Airway epithelial cell (primary cell): ENCODE measurements around the gene OR52N1. TPM values are rescaled to one million over a fixed set of nuclear protein-coding genes. Genes with fewer than 3 reads are reported as not detected.

Experiments used
- total RNA-seq: library from RNA; depleted of rRNA; stranded (reverse); fragments of >200 nt; gene quantifications from 2 replicates; pipeline ENCODE4 v1.2.3, GENCODE V29; 2015

The OR52N1 gene
- not detected in 2 replicates for total RNA-seq

GRCh38 chr11:5791165-5791564 lies at the start of gene OR52N1:
TSS of gene OR52N1 (minus strand) at chr11:5791265. CDS start at chr11:5788816, 2,449 bp downstream.

GRCh38 chr11:5808500-5809121 lies 17.5 kb upstream of the OR52N1 start, which contains the start of gene OR52N2:
TSS of gene OR52N2 (plus strand) at chr11:5808924. CDS start at chr11:5820336, 11,412 bp downstream.

GRCh38 chr11:5783255-5783654 lies 7.8 kb downstream of the OR52N1 start, which contains the start of gene OR52N5:
TSS of gene OR52N5 (minus strand) at chr11:5783355. CDS start at chr11:5778634, 4,721 bp downstream.

GRCh38 chr11:5753943-5754342 lies 37.1 kb downstream of the OR52N1 start, which contains the start of gene OR52N4:
TSS of gene OR52N4 (plus strand) at chr11:5754243. CDS start at chr11:5754741, 498 bp downstream.

Other genes with a start within 250 kb of the OR52N1 start
- not detected in 2 replicates for gene OR52H1, start 242.7 kb downstream of the OR52N1 start, total RNA-seq
- not detected in 2 replicates for gene OR52B6, start 210.4 kb downstream of the OR52N1 start, total RNA-seq
- 4.7 and 5.5 TPM in 2 replicates for gene TRIM6, start 194.6 kb downstream of the OR52N1 start, total RNA-seq
- gene TRIM34, start 166.3 kb downstream of the OR52N1 start, total RNA-seq = 9.4 and 9.5 TPM in 2 replicates
- gene TRIM5, start 106.2 kb downstream of the OR52N1 start, total RNA-seq = 19.5 and 26.6 TPM in 2 replicates
- gene TRIM22, start 101.5 kb downstream of the OR52N1 start, total RNA-seq = 11.9 and 14.9 TPM in 2 replicates
- not detected in 2 replicates for gene OR56B1, start 54.8 kb downstream of the OR52N1 start, total RNA-seq
- not detected in 2 replicates for gene OR52N4, start 37.0 kb downstream of the OR52N1 start, total RNA-seq
- not detected in 2 replicates for gene OR52N5, start 7.9 kb downstream of the OR52N1 start, total RNA-seq
- not detected in 2 replicates for gene OR52N2, start 17.7 kb upstream of the OR52N1 start, total RNA-seq
- not detected in 2 replicates for gene OR52E6, start 50.6 kb upstream of the OR52N1 start, total RNA-seq
- not detected in 2 replicates for gene OR52E8, start 66.4 kb upstream of the OR52N1 start, total RNA-seq
- gene OR52E4, start 89.4 kb upstream of the OR52N1 start, total RNA-seq = not detected in 2 replicates
- gene OR52E5, start 101.9 kb upstream of the OR52N1 start, total RNA-seq = not detected in 2 replicates
- not detected in 2 replicates for gene OR56A3, start 151.0 kb upstream of the OR52N1 start, total RNA-seq
- gene OR56A5, start 177.2 kb upstream of the OR52N1 start, total RNA-seq = not detected in 2 replicates
- gene OR52L1, start 195.7 kb upstream of the OR52N1 start, total RNA-seq = not detected in 2 replicates
- gene OR56A4, start 215.7 kb upstream of the OR52N1 start, total RNA-seq = not detected in 2 replicates
- not detected in 2 replicates for gene OR56A1, start 239.5 kb upstream of the OR52N1 start, total RNA-seq